ENCODE data around the gene CHAF1B.

- no peak for TF ChIP-seq POLR2A (IDR thresholded peaks at IDR 0.05; ENCODE audit: low read depth, low read length)
- no peak for TF ChIP-seq TAF1 (IDR thresholded peaks at IDR 0.05; ENCODE audit: borderline replicate concordance, low read depth, low read length)
Measured at GRCh38 chr21:36354918-36355680, 30.1 kb upstream of the CHAF1B start.

All from GM12892 (cell line).